GM18909 (cell line): ENCODE results near the gene MTF2.

Experiments
- ATAC-seq: cut with Tn5 transposase; IDR thresholded peaks from one replicate; pipeline ENCODE4 v1.9.1; 2021; ENCODE audit warnings: mild to moderate bottlenecking; ENCODE audit not compliant: unreplicated experiment, poor library complexity

MTF2 gene

DNA sequence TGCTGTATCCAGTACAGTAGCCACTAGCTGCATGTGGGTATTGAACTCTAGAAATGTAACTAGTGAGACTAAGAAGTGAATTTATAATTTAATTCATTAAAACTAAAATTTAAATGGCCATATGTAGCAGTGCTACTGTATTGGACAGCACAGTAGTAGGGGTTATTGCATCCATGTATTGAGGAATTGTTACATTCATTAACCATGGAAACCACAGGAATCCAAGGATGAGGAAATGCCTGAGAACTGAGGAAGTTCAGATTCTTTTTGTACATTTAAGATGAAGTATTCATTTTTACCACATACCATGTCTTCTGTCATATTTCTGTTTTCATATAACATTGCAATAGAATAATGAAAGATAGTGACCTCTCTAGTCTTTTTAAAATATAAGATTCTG, 2.6 kb downstream of the MTF2 start:
- ATAC-seq: no peak

DNA sequence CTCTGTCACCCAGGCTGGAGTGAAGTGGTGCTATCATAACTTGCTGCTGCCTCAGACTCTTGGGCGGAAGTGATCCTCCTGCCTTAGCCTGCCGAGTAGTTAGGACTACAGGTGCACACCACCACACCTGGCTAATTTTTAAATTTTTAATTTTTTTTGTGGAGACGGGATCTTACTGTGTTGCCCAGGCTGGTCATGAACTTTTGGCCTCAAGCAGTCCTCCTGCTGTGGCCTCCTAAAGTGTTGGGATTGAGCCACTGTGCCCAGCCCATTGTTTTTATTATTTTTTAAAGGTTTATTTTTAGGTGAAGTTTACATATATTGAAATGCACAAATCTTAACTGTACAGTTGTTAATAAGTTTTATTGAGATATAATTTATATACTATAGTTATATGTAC, 3.2 kb downstream of the MTF2 start:
- no peak for ATAC-seq

DNA sequence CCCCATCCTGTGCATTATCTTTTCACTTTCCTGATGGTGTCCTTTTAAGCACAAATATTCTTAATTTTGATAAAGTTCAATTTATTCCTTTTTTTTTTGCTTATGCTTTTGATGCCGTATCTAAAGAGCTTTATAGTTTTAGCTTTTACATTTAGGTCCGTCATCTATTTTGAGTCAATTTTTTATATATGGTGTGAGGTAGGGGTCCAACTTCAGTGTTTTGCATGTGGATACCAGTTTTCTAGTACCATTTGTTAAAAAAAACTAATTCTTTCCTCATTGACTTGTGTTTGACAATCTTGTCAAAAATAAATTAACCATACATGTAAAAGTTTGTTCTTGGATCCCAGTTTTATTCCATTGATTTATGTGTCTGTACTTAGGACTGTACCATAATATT, 4.9 kb downstream of the MTF2 start:
- ATAC-seq: no peak

DNA sequence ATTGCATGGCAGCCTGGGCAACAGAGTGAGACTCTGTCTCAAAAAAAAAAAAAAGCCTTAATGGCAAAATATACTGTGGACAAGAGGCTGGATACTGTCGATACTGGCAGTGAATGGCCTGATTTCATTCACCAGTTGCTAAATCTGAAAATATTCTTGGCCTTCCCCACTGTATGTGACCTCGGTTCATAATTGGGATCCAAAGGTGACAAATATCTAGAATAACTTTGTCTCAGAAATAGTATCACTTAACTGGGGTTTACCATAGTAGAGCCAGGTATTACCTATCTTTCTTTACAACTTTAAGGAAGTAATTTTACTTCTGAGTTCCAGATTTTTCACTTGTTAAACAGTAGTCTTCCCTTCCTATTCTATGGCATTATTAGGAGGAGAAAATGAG, 8.4 kb downstream of the MTF2 start:
- no peak for ATAC-seq

DNA sequence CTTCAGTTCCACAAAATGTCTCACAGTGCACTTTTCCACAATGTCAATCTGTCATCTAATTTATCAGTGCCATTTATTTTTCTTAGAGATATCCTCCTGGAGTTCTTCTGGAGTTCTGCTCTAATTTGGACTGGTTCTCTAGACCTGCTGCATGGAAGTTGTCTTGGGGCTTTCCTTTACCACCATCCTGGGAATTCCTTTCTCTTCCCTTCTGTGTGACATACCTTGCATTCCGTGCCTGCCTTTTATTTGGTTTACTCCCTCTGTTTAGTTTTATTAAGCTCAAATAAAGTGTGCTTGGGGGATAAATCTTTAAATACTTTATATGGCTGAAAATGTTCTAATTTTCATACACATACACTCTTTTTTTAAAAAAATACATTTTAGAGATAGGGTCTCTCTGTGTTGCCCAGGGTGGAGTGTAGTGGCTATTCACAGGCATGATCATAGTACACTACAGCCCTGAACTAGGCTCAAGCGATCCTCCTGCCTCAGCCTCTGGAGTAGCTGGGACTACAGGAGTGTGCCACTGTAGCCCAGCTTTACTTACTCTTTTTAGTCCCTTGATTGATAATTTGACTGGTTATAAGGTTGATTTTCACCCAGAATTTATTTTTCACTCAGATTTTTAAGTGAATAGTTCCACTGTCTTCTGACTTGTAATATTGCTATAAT, 14.4 kb downstream of the MTF2 start:
- ATAC-seq: no peak

DNA sequence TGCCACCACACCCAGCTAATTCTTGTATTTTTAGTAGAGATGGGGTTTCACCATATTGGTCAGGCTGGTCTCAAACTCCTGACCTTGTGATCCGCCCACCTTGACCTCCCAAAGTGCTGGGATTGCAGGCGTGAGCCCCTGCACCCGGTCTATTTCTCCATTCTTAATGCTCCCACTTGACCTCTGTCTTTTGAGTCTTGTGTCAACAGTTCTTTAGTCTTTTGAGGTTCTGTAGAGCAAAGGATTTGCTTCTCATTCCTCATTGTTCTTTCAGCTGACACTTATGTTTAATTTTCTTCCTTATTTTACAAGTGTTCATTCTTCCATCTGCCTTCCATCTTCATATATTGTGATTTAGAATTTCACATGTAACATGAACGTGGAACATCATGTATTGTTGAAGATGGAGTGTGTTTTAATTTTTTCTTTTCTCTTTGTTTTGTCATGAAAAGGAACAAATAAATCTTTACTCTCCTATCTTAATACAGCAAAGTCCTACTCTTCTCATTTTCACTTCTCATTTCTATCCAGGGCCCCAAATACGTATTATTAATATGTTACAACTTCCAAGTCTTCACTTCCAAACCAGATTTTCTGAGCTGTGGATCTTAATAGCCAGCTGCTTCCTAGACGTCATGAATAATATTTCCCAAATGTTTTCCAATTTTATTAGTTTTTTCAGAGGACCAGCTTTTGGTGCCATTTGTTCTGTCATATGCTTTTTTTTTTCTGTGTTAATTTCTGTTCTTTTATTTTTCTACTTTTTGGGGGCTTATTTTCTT, 16.9 kb downstream of the MTF2 start:
- no peak for ATAC-seq

DNA sequence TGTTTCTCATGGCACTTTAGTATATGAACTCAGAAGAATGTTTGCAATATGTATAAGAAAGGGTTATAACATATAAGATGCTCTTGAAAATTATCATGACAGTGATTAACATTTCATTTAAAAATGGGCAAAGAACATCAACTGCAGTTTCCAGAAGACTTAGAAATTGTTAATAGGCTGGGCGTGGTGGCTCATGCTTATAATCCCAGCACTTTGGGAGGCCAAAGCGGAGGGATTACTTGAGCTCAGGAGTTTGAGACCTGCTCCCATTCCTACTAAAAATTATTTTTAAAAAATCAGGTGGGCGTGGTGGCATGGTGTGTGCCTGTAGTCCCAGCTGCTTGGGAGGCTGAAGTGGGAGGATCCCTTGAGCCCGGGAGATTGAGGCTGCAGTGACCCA, 23.1 kb downstream of the MTF2 start:
- no peak for ATAC-seq

DNA sequence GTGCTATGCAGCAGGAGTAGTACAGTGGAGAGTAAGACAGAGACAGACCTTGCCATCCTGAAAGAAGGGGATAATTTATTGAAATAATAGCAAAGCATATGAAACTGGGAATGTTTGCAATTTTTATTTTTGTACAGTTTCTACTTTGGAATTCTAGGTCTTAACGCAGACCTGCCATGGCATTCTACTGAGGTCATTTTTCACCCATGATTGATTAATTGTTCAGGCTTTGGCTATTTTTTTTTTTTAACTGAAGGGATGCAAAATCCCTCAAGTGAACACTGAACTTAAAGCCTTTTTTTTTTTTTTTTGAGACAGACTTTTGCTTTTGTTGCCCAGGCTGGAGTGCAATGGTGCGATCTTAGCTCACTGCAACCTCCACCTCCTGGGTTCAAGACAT, 27.1 kb downstream of the MTF2 start:
- no peak for ATAC-seq

DNA sequence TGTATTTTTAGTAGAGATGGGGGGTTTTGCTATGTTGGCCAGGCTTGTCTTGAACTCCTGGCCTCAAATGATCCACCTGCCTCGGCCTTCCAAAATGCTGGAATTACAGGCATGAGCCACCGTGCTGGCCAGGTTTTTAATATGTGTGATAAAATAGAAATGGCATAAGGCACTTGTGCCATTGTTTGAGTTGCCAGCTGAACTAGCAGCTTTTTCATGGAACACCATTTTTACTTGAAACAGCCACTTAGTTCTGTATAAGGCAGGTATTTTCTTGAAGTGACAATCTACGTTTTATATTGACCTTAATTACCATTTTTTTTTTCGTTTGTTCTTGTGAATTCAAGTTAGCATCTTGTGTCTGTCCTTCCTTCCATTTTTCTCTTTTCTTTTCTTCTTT, 28.3 kb downstream of the MTF2 start:
- ATAC-seq: no peak

DNA sequence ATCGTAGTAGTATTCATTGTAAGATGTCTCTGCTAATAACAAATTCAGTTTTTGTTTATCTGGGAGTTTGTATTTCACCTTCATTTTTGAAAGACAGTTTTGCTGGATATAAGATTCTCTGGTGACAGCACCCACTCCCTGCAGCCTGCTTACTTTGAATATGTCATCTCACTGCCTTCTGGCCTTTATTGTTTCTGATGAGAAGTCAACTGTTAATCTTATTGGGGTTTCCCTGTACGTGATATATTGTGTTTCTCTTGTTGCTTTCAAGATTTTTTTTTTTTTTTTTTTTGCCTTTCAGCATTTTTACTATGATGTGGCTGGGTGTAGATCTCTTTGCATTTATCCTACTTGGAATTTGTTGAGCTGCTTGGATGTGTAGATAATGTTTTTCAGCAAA, 29.3 kb downstream of the MTF2 start:
- no peak for ATAC-seq

DNA sequence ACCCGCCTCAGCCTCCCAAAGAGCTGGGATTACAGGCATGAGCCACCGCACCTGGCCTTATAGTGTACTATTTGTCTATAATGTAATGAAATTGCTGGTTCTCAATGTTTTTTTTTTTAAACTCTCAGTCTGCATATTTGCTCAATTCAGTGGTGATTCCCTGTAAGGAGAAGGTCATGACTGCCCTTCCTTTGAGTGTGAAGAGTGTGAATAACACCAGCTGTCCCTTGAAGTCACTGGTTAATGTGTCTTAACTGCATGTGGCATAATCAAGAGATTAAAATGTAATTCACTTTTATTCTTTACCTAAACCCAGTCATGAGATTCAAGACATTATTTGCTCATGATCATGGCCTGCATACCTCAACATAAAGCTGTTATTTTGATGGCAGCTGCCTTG, 30.5 kb downstream of the MTF2 start:
- ATAC-seq: no peak

DNA sequence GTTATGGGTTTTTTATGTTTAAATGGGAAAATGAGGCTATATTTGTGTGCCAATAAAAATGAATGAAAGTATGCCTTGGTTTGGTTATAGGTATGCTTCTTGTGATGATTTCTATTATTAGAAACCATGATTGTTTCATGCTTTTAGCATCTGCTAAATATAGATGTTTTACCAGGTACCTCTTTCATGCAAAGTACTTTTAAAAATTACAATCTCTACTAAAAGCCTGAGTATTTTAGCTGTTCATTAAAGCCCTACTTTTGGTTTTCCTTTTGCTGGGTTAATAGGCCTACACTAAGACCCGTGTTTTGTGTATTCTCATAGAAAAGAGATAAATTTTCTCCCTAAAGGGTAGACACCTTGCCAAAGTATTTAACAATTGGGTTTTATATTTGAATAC, 32.0 kb downstream of the MTF2 start:
- ATAC-seq: no peak

DNA sequence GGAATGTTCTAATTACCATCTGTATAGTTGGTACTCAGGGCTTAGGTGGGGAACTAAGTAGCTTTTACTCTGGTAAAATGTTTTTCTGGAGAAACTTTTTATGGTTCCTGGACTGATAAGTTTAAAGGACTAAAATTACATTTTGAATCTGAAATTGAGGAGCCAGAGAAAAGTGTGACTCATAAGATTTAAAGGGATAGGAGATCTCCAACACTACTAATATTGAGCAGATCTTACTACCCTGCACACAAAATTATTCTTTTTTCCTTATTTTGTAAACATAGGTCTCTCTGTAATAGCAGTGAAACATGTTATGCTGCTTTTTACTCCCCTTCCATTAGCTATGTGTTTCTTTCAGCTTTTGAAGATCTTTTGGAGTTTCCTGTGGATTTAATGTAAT, 32.5 kb downstream of the MTF2 start:
- ATAC-seq: no peak

DNA sequence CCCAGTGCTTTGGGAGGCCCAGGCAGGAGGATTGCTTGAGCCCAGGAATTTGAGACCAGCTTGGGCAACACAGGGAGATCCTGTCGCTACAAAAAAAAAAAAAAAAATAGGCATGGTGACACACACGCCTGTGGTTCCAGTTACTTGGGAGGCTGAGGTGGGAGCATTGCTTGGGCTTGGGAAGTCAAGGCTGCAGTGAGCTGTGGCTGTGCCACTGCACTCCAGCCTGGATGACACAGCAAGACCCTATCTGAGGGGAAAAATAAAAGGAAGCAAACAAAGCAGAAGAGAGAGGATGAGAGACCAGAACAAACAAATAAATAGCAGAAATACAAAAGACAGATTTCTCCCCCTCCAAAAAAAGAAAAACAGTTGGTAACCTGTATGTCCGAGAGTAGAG, 34.0 kb downstream of the MTF2 start:
- no peak for ATAC-seq

DNA sequence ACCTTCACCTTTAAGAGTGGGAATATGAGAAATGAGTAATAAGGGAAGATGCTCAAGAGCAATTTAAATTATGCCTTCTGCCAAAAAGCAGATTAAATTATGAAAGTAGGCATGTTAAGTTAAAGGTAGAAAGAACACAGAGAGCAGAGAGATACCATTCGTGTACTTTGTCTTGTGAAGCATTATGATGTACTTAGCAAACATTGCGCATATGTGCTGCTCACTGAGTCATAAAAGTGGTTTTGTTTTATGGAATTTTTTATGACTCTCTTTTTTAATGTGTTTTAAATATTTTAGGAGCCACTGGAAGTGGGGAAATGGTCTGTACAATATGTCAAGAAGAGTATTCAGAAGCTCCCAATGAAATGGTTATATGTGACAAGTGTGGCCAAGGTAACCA, 35.3 kb downstream of the MTF2 start:
- ATAC-seq: no peak

DNA sequence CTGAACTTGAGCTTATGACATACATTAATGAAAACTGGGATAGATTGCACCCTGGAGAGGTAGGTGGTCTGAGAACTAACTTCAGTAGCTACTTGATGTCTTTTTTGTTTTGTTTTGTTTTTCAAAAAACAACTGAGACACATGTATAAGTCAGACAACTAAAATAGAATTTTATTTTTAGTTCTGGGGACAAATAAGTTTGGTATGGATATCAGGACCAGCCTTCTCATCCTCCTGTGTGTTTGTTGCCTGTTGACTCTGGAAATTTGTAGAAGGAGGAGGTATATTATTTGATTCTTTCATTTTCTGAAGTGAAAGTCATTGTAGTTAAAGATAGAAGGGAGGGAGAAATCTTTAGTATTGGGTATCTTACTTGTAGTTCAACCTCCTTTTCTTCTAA, 41.5 kb downstream of the MTF2 start:
- ATAC-seq: no peak

DNA sequence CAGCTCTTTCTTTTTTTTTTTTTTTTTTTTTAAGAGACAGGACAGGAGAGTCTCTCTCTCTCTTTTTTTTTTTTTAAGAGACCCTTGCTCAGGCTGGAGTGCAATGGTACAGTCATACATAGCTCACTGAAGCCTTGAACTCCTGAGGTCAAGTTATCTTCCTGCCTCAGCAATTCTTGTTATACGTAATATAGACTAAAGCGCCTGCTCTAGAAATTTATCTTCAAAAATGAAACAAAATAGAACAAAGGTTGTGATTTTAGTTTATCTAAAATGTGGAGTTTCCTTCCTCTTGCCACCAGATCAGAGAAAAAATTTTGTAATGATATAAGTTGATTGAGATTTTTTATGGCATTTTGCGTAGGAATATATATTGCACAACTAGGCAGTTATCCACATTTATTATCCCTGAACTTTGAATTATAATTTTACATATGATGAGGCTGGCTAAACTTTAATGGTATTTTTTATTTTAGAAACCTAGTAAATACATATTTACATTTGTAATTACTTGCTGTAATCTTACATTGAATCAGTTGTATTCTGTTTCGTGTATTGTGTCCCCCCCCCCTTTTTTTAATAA, 44.2 kb downstream of the MTF2 start:
- no peak for ATAC-seq

DNA sequence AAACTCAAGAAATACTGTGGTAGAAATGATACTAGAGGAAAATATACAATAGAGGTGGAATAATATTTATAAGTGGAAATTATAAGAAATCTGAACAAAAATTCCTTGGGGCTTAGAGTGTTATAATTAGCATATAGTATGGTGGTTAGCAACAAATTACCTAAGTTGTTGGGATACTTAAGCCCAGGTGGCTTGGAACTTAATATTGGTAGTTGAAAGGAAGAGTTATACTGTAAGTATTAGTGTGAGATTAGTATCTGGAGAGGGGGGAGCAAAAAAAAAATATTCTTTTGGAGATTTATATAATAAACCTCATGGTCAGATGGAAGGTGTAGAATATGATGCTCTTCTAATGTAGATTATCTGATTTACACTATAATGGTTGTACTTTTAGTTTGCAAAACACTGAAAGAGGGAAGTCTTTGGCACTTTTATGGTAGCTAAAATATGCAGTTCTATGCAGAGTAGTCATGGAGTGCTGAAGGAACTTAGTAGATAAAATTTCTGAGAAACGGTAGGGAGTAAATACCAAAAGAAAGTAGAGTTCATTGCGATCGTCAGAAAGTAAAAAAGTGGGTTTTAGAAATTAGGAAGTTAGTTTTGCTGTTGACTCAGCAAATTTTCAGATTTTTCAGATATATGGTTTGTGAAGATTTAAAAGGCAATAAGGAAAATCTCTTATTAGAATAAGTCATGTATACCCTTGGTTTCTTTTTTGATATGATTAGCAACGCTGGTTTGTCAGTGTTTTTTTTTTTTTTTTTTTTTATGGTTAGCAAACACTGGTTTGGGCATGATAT, 45.7 kb downstream of the MTF2 start:
- ATAC-seq: no peak

DNA sequence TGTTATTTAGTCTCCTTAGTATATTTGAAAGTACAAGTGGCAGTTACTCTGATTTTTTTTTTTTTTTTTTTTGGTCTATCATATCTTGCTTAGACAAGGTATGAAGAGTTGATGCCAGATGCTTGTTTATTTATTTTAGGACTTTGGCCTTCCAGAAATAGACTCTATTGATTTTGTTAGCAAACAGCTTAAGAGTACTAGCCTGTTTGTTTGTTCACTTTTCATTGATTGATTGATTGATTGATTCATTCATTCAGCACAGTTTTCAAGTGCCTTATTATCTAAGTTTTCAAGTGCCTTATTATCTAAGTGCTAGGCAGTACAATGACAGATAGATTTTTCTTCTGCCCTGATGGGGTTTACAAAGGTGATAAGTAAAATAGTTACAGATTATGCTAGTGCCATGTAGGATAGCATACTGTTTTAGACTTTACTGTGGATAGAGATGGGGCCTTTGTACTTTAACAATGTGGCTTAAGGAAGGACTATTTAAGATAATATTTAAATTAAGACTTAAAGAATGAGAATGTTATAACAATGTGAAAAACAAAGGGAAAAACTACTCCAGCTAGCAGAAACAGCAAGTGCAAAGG, 50.5 kb downstream of the MTF2 start:
- ATAC-seq: no peak

DNA sequence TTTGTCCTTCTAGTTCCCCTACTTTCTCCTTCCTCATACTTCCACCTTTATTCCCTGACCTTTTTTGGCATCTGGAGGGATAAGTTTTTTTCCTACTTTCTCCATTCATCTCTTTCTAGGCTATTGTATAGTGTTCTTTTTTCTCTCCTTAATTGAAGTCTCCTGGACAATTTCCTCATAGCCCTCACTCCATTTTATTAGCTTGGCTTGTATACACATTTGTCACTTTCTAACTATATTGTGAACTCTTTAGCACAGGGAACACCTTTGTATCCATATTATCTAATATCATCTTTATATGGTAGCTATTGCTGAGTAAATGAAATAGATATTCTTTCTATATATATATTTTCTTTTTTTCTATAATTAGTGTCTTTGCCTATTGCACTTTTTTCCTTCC, 53.6 kb downstream of the MTF2 start:
- no peak for ATAC-seq

DNA sequence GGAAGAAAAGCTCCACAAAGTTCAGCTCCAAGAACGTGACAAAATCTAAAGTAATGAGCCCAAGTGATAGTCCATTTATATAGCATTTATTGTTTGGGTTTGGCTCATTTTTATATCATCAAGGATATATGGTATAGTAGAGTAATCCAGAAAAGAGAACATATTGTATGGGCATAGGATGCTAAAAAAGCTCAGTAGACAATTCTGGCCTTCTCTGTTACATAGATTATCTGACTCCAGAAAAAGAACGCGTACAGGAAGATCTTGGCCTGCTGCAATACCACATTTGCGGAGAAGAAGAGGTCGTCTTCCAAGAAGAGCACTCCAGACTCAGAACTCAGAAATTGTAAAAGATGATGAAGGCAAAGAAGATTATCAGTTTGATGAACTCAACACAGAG, 57.4 kb downstream of the MTF2 start:
- no peak for ATAC-seq
